GM20000 (cell line): ENCODE results near the gene ANKS1B.

Experiments
- DNase-seq: peaks from one replicate; pipeline ENCODE4 v3.0.0; 2012; ENCODE audit warnings: low spot score
- TF ChIP-seq, protein P1 (sequence below): IDR thresholded peaks from 2 replicates; pipeline ENCODE4 v1.5.1; 2012; ENCODE audit warnings: mild to moderate bottlenecking, control low read depth; ENCODE audit errors: extremely low read depth, missing control alignments

Gene ANKS1B

DNA sequence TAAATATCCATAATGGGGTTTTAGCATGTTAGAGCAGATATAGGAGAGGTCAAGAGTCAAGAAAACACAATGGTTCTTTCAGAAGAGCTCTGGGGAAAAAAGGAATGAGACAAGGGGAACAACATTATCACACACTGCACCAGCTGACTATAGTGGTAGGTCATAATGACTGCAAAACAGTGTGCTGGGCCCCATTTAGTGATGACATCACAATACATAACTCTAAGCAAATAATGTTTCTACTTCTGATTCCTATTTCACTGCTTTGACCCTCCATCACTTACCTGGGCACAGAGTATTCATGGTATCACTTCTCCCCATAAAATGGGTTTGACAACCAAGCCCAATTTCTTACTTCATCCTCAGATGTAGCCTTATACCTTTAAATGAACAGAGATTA lies 275.1 kb downstream of the ANKS1B start:
- TF ChIP-seq, protein P1, sequence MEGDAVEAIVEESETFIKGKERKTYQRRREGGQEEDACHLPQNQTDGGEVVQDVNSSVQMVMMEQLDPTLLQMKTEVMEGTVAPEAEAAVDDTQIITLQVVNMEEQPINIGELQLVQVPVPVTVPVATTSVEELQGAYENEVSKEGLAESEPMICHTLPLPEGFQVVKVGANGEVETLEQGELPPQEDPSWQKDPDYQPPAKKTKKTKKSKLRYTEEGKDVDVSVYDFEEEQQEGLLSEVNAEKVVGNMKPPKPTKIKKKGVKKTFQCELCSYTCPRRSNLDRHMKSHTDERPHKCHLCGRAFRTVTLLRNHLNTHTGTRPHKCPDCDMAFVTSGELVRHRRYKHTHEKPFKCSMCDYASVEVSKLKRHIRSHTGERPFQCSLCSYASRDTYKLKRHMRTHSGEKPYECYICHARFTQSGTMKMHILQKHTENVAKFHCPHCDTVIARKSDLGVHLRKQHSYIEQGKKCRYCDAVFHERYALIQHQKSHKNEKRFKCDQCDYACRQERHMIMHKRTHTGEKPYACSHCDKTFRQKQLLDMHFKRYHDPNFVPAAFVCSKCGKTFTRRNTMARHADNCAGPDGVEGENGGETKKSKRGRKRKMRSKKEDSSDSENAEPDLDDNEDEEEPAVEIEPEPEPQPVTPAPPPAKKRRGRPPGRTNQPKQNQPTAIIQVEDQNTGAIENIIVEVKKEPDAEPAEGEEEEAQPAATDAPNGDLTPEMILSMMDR = no peak
- no peak for DNase-seq

DNA sequence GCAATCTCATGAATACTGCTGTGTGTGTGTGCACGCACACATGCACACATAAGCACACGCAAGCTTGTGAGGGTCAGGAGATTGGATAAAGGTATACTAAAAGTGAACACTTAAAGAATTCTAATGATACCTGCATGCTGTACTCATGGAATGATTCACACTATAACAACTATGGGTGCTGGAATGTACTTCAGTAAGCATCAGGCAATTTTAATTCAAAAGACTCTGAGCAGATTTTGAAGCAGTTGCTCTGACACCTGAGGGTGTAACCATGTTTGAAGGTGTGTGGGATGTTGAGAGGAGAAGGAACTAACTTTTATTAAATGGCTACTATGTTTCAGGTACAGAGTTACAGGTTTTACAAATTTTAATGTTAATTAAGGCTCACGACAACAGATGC lies 275.6 kb downstream of the ANKS1B start:
- no peak for DNase-seq
- TF ChIP-seq, protein P1 = no peak

DNA sequence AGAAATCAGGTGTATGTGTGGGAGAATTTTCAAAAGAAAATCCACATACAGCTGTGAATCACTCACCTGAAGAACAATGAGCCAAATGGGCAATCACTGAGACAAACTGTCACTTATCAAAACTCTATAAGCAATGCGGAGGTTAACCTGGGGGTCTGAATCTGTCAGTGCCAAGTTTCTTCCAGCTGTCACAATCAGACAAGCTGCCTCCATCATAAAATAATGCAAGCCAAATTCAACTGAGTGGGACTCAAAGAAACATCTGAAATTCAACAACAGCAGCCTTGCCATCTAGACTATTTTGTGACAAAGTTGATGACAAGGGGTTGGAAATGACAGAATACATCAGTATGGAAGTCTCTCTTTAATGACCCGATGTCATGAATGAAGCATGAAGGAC lies 276.9 kb downstream of the ANKS1B start:
- TF ChIP-seq, protein P1 = no peak
- DNase-seq = no peak

DNA sequence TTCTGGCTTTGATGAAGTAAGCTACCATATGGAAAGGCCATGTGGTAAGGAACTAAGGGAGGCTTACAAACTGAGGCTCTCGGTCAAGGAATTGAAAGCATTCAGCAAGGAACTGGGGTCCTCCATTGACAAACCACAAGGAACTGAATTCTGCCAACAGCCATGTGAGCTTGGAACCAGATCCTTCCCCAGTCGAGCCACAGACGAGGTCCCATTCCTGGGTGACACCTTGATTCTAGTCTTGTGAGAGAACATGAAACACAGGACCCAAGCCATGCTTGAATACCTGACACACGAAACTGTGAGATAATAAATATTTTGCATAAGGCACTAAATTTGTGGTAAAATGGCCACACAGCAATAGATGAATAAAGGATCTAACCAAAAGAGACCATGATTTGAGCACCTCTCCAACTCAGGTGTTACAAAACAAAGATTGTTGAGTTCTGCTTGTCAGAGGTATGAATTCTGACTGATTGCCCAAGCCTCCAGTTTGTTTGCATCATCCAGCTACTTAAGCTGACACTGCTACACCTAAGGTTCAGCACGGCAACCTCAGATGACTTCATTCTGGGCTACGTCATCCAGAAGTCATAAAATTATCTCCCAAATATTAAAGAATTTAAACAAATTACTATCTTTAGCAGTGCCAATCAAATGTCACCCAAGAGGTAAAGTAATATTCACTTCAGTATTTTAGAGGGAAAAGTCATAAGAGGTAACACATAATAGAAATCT lies 277.8 kb downstream of the ANKS1B start:
- TF ChIP-seq, protein P1 = no peak
- no peak for DNase-seq

DNA sequence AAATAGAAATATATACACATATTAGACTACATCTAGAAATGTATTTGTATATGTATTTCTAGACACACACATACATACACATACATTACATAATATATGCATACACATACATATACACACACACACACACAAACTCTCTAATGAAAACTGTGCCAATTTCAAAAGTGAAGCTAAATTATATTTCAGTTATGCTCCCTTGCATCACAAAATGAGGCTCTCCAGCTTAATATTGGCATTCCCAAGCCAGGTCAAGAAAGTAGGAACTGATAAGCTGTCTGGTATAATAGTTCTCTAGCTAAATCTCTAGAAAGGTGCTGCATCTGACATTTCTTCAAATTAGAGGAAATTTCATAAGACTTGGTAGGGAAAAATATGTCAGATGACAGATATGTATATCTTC lies 280.3 kb downstream of the ANKS1B start:
- TF ChIP-seq, protein P1 = no peak

DNA sequence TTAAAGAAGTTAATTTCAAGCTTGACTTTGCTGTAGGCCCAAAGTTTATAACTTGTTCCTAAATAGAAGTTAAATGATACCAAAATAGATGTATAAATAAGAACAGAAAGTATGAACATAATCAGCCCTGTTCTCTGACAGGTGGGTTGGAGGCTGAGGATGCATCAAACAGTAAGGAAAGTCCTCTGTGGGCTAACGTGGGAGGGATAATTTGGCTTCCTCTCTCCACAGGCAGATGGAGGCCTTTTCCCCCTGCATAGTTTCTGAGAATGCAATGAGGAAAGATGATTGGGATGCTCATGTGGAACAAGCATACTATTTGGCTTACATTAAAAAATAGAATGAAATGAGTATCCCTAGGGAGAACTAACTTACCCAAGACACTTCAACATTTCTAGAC lies 280.7 kb downstream of the ANKS1B start:
- DNase-seq = no peak
- TF ChIP-seq, protein P1 = no peak

More for the DNA sequence above, 280.3 kb downstream of the ANKS1B start:
- no peak for DNase-seq

DNA sequence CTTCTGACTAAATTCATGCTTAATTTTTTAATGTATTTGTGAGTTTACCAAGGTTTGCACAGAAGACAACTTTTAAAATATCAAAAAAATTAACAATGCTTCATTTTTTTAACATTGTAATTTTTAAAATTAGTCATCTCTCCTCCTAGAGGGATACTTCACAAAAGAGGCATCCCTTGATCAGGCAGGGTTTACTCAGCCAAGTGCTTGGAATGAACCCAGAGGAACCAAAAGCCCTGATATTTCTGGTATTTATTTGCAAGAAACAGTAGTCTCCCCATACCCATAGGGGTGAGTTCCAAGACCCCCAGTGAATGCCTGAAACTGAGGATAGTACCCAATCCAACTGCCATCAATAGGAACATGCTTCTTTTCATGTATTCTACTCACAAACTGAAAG lies 284.7 kb downstream of the ANKS1B start:
- no peak for DNase-seq
- TF ChIP-seq, protein P1 = no peak
